ENCODE results near the gene C4orf54.

The C4orf54 gene

GRCh38 chr4:99637174-99637573 is 20.5 kb downstream of the C4orf54 start:
- H3K4me3 ChIP-seq (replicated peaks; ENCODE audit: low read depth, low read length): no peak overlapping the region
- no peak for DNase-seq (ENCODE audit: extremely low read depth, low read depth)
- TF ChIP-seq, protein P1, sequence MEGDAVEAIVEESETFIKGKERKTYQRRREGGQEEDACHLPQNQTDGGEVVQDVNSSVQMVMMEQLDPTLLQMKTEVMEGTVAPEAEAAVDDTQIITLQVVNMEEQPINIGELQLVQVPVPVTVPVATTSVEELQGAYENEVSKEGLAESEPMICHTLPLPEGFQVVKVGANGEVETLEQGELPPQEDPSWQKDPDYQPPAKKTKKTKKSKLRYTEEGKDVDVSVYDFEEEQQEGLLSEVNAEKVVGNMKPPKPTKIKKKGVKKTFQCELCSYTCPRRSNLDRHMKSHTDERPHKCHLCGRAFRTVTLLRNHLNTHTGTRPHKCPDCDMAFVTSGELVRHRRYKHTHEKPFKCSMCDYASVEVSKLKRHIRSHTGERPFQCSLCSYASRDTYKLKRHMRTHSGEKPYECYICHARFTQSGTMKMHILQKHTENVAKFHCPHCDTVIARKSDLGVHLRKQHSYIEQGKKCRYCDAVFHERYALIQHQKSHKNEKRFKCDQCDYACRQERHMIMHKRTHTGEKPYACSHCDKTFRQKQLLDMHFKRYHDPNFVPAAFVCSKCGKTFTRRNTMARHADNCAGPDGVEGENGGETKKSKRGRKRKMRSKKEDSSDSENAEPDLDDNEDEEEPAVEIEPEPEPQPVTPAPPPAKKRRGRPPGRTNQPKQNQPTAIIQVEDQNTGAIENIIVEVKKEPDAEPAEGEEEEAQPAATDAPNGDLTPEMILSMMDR (IDR thresholded peaks at IDR 0.05; ENCODE audit: low read depth, low read length, missing control alignments): no peak

GRCh38 chr4:99636422-99636821 is 21.2 kb downstream of the C4orf54 start:
- DNase-seq (ENCODE audit: extremely low read depth, low read depth): no peak
- no peak overlapping the region for H3K4me3 ChIP-seq (replicated peaks; ENCODE audit: low read depth, low read length)
- TF ChIP-seq, protein P1 (IDR thresholded peaks at IDR 0.05; ENCODE audit: low read depth, low read length, missing control alignments): no peak

- no peak overlapping the region for H3K4me3 ChIP-seq (replicated peaks; ENCODE audit: low read depth, low read length)
- TF ChIP-seq, protein P1 (IDR thresholded peaks at IDR 0.05; ENCODE audit: low read depth, low read length, missing control alignments): no peak
- no peak for DNase-seq (ENCODE audit: extremely low read depth, low read depth)
Observed at GRCh38 chr4:99635601-99636000, 22.0 kb downstream of the C4orf54 start.

DNA sequence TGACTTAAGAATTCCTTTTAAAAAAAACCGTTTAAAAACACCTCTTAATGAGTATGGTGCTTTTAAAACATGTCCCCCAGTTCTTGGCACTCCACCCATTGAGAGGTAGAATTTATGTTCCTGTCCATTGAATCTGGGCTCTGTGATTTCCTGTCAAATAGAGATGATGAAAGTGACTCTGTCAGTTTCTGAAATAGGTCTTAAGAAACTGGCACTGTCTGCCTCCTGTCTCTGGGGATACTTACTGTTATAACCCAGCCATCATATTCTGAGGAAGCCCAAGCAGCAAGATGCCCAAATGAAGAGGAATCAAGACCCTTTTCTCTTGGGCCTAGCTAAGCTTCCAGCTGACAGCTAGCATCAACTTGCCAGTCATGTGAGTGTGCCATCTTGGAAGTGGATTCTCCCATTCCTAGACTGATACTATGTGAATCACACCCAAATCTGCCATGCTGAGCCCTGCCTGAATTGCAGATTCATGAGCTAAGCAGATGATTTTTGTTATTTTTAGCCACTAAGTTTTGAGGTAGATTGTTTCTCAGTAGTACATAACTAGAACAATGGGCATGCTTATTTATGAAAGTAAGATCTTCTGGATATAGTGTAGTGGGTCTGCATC is 22.8 kb downstream of the C4orf54 start:
- TF ChIP-seq, protein P1 (IDR thresholded peaks at IDR 0.05; ENCODE audit: low read depth, low read length, missing control alignments): no peak
- no peak for DNase-seq (ENCODE audit: extremely low read depth, low read depth)
- H3K4me3 ChIP-seq (replicated peaks; ENCODE audit: low read depth, low read length): no peak overlapping the region

- TF ChIP-seq, protein P1 (IDR thresholded peaks at IDR 0.05; ENCODE audit: low read depth, low read length, missing control alignments): no peak
- no peak overlapping the region for H3K4me3 ChIP-seq (replicated peaks; ENCODE audit: low read depth, low read length)
- no peak for DNase-seq (ENCODE audit: extremely low read depth, low read depth)
Observed at GRCh38 chr4:99633772-99634171, 23.9 kb downstream of the C4orf54 start.

- TF ChIP-seq, protein P1 (IDR thresholded peaks at IDR 0.05; ENCODE audit: low read depth, low read length, missing control alignments): no peak
- H3K4me3 ChIP-seq (replicated peaks; ENCODE audit: low read depth, low read length): no peak overlapping the region
- no peak for DNase-seq (ENCODE audit: extremely low read depth, low read depth)
Observed at GRCh38 chr4:99630857-99631360, 26.7 kb downstream of the C4orf54 start.

Measured in HFF-Myc (cell line).